Neural progenitor cell (in vitro differentiated cells): ENCODE results near the gene ACAA1. TPM values are rescaled to one million over a fixed set of nuclear protein-coding genes. Genes with fewer than 3 reads are reported as not detected.

Experiments used
- DNase-seq: peaks from one replicate; pipeline ENCODE4 v3.0.0-alpha.2; 2016; ENCODE audit warnings: low spot score
- H2AFZ ChIP-seq: fragments of 200-600 bp; sonication (generic); replicated peaks from 2 replicates; pipeline ENCODE4 v1.6.1; 2016; ENCODE audit warnings: antibody characterized with exemption
- H3F3A ChIP-seq: fragments of 200-600 bp; sonication (generic); 2 replicates; pipeline ENCODE4 v1.6.1; 2016; ENCODE audit warnings: antibody characterized with exemption, low read depth
- H3K27ac ChIP-seq: fragments of 200-600 bp; sonication (generic); 2 replicates; pipeline ENCODE4 v1.5.1; 2016; ENCODE audit warnings: mild to moderate bottlenecking
- H3K27me3 ChIP-seq: fragments of 200-600 bp; sonication (generic); 2 replicates; pipeline ENCODE4 v1.6.1; 2016; ENCODE audit warnings: mild to moderate bottlenecking, moderate library complexity
- H3K36me3 ChIP-seq: fragments of 200-600 bp; sonication (generic); 2 replicates; pipeline ENCODE4 v1.5.1; 2016
- H3K4me1 ChIP-seq: fragments of 200-600 bp; sonication (generic); 2 replicates; pipeline ENCODE4 v1.6.1; 2016; ENCODE audit warnings: mixed run types
- H3K4me2 ChIP-seq: fragments of 200-600 bp; sonication (generic); 2 replicates; pipeline ENCODE4 v1.6.1; 2016
- H3K4me3 ChIP-seq: fragments of 200-600 bp; sonication (generic); 2 replicates; pipeline ENCODE4 v1.5.1; 2016
- H3K79me2 ChIP-seq: fragments of 200-600 bp; sonication (generic); 2 replicates; pipeline ENCODE4 v1.6.1; 2016; ENCODE audit warnings: low read depth
- H3K9ac ChIP-seq: fragments of 200-600 bp; sonication (generic); 2 replicates; pipeline ENCODE4 v1.6.1; 2016
- H3K9me3 ChIP-seq: fragments of 200-600 bp; sonication (generic); 2 replicates; pipeline ENCODE4 v1.5.1; 2016; ENCODE audit warnings: low read depth
- H4K20me1 ChIP-seq: fragments of 200-600 bp; sonication (generic); 2 replicates; pipeline ENCODE4 v1.6.1; 2016; ENCODE audit warnings: low read depth
- H3K27ac Mint-ChIP-seq: 3 replicates; pipeline ENCODE4 v1.8.0; 2021; ENCODE audit warnings: mixed read lengths
- H3K27me3 Mint-ChIP-seq: 2 replicates; pipeline ENCODE4 v1.8.0; 2022; ENCODE audit warnings: low read depth, mild to moderate bottlenecking, inconsistent platforms, moderate library complexity, mixed read lengths; ENCODE audit not compliant: insufficient read depth
- H3K36me3 Mint-ChIP-seq: 3 replicates; pipeline ENCODE4 v1.8.0; 2021; ENCODE audit warnings: mixed read lengths
- H3K4me1 Mint-ChIP-seq: 3 replicates; pipeline ENCODE4 v1.8.0; 2021; ENCODE audit warnings: mixed read lengths
- H3K4me3 Mint-ChIP-seq: 3 replicates; pipeline ENCODE4 v1.8.0; 2021; ENCODE audit warnings: mild to moderate bottlenecking, moderate library complexity, mixed read lengths
- H3K9me3 Mint-ChIP-seq: 3 replicates; pipeline ENCODE4 v1.8.0; 2020; ENCODE audit warnings: mixed read lengths
- CTCF ChIP-seq: fragments of 200-600 bp; sonication (generic); IDR thresholded peaks from 2 replicates; pipeline ENCODE4 v1.5.1; 2017; ENCODE audit warnings: antibody characterized with exemption, mild to moderate bottlenecking
- EZH2 ChIP-seq: fragments of 200-600 bp; sonication (generic); IDR thresholded peaks from 2 replicates; pipeline ENCODE4 v1.6.1; 2017; ENCODE audit warnings: antibody characterized with exemption, mild to moderate bottlenecking, moderate library complexity
- EZH2phosphoT487 ChIP-seq: fragments of 200-600 bp; sonication (generic); IDR thresholded peaks from 2 replicates; pipeline ENCODE4 v1.6.1; 2017; ENCODE audit warnings: antibody characterized with exemption
- total RNA-seq: library from RNA; depleted of rRNA; stranded (reverse); fragments of >200 nt; gene quantifications from 2 replicates; pipeline ENCODE4 v1.2.3, GENCODE V29; 2015; ENCODE audit warnings: low replicate concordance

ACAA1 gene
- total RNA-seq, 1 donor from 2014 or later: 3.3 TPM

GRCh38 chr3:38167591-38167990 is 30.7 kb upstream of the ACAA1 start:
- Histone ChIP-seq H3K9me3 (no peaks in the 10 kb centered on the region), H3K9ac (no peak overlapping the region), H3K4me2 (peak overlapping the region; percentile 79), H3K27me3 (no peaks in the 10 kb centered on the region), H3K4me3 (peak overlapping the region; percentile 96), H3K36me3 (no peaks in the 10 kb centered on the region), H3K27ac (no peak overlapping the region), H2AFZ (no peak overlapping the region), H3K4me1 (peaks cover 3% of the 10 kb centered on the region), H4K20me1 (peaks cover 58% of the 10 kb centered on the region), H3F3A (peaks cover 21% of the 10 kb centered on the region), H3K79me2 (peaks cover 70% of the 10 kb centered on the region)
- Mint-ChIP-seq H3K36me3 (peaks cover 15% of the 10 kb centered on the region), H3K4me3 (peak overlapping the region; percentile 34), H3K4me1 (peaks cover 22% of the 10 kb centered on the region), H3K27me3 (peaks cover 10% of the 10 kb centered on the region), H3K27ac (no peak overlapping the region), H3K9me3 (no peaks in the 10 kb centered on the region)
- TF ChIP-seq CTCF (no peak), EZH2phosphoT487 (no peak), EZH2 (no peak)
- no peak for DNase-seq

- no peaks in the 10 kb centered on the region for H3K9me3 Mint-ChIP-seq
Observed at GRCh38 chr3:38165722-38166387, 28.9 kb upstream of the ACAA1 start.

GRCh38 chr3:38164952-38165721 is 28.2 kb upstream of the ACAA1 start, which contains the start of gene OXSR1:
Gene OXSR1 (plus strand): TSS chr3:38165537. CDS start chr3:38165877, 340 bp downstream.
- Mint-ChIP-seq H3K9me3 (no peaks in the 10 kb centered on the region), H3K36me3 (peaks cover 15% of the 10 kb centered on the region), H3K4me1 (peaks cover 22% of the 10 kb centered on the region), H3K27me3 (peaks cover 10% of the 10 kb centered on the region), H3K4me3 (peak within 1 kb of the TSS; percentile 99), H3K27ac (peak within 1 kb of the TSS; percentile 99)
- H3K27ac ChIP-seq: peak within 1 kb of the TSS; percentile 87
- peaks cover 45% of the 10 kb centered on the region for H3K79me2 ChIP-seq
- H2AFZ ChIP-seq: peak within 1 kb of the TSS; percentile 96
- H3K36me3 ChIP-seq: no peaks in the 10 kb centered on the region
- peak within 1 kb of the TSS; percentile 96 for H3K4me3 ChIP-seq
- H3K4me1 ChIP-seq: peaks cover 3% of the 10 kb centered on the region
- no peaks in the 10 kb centered on the region for H3K27me3 ChIP-seq
- no peaks in the 10 kb centered on the region for H3K9me3 ChIP-seq
- H3F3A ChIP-seq: peaks cover 42% of the 10 kb centered on the region
- peak; percentile 98 for DNase-seq
- H3K4me2 ChIP-seq: peak within 1 kb of the TSS; percentile 79
- peaks cover 35% of the 10 kb centered on the region for H4K20me1 ChIP-seq
- peak within 1 kb of the TSS; percentile 67 for H3K9ac ChIP-seq
- TF ChIP-seq EZH2phosphoT487 (no peak), CTCF (no peak), EZH2 (no peak)

More at GRCh38 chr3:38165722-38166387, 28.9 kb upstream of the ACAA1 start:
- H3K36me3 Mint-ChIP-seq: peaks cover 15% of the 10 kb centered on the region
- Histone ChIP-seq H3K4me3 (peak overlapping the region; percentile 96), H3K9me3 (no peaks in the 10 kb centered on the region), H3K9ac (peak overlapping the region; percentile 67), H4K20me1 (peaks cover 42% of the 10 kb centered on the region), H3K4me2 (peak overlapping the region; percentile 79), H3F3A (peaks cover 37% of the 10 kb centered on the region), H3K79me2 (peaks cover 52% of the 10 kb centered on the region), H3K36me3 (no peaks in the 10 kb centered on the region), H2AFZ (peak overlapping the region; percentile 96), H3K27me3 (no peaks in the 10 kb centered on the region), H3K27ac (peak overlapping the region; percentile 87), H3K4me1 (peaks cover 3% of the 10 kb centered on the region)
- H3K27me3 Mint-ChIP-seq: peaks cover 10% of the 10 kb centered on the region
- DNase-seq: no peak
- H3K4me1 Mint-ChIP-seq: peaks cover 22% of the 10 kb centered on the region
- TF ChIP-seq EZH2 (no peak), CTCF (no peak), EZH2phosphoT487 (no peak)
- H3K27ac Mint-ChIP-seq: peak overlapping the region; percentile 98
- peak overlapping the region; percentile 99 for H3K4me3 Mint-ChIP-seq
